Right lobe of liver (tissue), 4 donors: ENCODE data around the gene CD63.

Experiments
- CTCF ChIP-seq, 4 donors: fragments of 200-600 bp in 3 of 4; fragments of 450-650 bp in 1 of 4; IDR thresholded peaks; one replicate each; pipeline versions ENCODE4 v1.5.1 to v1.8.0; 2016 to 2022; ENCODE audit warnings: antibody characterized with exemption in 4 of 4, mild to moderate bottlenecking in 2 of 4
- POLR2A ChIP-seq: fragments of 450-650 bp; IDR thresholded peaks from one replicate; pipeline ENCODE4 v1.6.1; 2017; ENCODE audit warnings: antibody characterized with exemption, mild to moderate bottlenecking
- donor health status: DM: no; HTN: no; CAD: no.
- donor health status: DM: no; HTN: no; CAD: no.
- donor health status: DM: no; HTN: yes; CAD: no.

DNA sequence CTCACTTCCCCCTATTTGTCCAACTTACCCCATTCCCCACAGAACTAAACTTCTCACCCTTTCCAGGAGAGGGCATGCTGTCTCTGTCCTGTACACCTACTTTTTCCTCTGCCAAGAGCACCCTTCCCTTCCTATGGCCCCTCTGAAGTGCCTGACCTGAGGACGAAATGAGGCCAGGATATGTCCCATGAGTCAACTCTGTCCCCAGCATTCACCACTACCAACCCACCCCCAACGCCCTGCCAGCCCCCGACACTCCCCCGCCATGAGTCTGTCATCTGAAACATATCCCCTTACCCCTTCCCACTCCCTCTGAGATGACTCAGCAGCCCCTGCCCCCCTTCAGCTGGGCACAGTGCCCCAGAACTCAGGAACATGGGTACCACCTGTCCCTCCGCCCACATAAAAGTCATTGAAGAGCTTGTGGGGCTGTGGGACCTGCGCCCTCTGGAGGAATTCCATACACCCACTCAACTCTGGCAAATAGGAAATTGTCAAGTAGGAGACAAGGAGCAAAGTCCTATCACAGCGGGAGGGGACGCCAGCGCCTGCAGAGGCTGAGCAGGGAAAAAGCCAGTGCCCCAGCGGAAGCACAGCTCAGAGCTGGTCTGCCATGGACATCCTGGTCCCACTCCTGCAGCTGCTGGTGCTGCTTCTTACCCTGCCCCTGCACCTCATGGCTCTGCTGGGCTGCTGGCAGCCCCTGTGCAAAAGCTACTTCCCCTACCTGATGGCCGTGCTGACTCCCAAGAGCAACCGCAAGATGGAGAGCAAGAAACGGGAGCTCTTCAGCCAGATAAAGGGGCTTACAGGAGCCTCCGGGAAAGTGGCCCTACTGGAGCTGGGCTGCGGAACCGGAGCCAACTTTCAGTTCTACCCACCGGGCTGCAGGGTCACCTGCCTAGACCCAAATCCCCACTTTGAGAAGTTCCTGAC is 47.4 kb downstream of the CD63 start:
- TF ChIP-seq CTCF (IDR thresholded peaks at IDR 0.05) (peak; percentile 20 to 50 (median 40)), POLR2A (peak; percentile 93)
